Suppressor macrophage treated with lipopolysaccharide for 1 hour (primary cell): ENCODE data around the gene RPL41.

Source experiments
- DNase-seq, 3 donors: peaks; one replicate each; pipeline ENCODE4 v3.0.0-alpha.2; 2020 to 2022

Gene RPL41

DNA sequence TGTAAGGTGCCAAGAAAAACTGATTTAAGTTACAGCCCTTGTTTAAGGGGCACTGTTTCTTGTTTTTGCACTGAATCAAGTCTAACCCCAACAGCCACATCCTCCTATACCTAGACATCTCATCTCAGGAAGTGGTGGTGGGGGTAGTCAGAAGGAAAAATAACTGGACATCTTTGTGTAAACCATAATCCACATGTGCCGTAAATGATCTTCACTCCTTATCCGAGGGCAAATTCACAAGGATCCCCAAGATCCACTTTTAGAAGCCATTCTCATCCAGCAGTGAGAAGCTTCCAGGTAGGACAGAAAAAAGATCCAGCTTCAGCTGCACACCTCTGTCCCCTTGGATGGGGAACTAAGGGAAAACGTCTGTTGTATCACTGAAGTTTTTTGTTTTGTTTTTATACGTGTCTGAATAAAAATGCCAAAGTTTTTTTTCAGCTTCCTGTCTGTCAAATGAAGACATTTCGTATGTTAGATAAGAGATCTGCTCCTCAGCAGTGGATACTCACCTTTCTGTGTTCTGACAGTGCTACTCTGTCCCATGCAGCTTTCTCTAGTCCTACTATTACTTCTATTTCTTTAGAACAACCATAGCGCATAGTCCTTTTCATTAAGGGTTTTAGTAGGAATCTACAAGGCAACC lies 13.2 kb upstream of the RPL41 start:
- no peak for DNase-seq

DNA sequence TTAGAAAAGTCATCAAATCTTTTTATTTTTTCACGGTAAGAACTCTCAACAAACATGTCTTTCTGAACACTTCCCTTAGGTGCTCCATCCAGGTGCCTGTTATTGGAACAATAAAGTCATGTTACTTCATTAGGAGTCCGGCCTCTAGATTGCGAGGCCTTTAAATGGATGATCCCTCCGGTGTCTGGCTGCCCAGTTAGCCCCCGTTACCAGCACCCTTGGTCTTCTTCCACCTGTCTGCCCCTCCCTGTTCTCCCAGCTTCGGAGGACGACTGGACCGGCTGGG lies 12.7 kb upstream of the RPL41 start:
- no peak for DNase-seq

DNA sequence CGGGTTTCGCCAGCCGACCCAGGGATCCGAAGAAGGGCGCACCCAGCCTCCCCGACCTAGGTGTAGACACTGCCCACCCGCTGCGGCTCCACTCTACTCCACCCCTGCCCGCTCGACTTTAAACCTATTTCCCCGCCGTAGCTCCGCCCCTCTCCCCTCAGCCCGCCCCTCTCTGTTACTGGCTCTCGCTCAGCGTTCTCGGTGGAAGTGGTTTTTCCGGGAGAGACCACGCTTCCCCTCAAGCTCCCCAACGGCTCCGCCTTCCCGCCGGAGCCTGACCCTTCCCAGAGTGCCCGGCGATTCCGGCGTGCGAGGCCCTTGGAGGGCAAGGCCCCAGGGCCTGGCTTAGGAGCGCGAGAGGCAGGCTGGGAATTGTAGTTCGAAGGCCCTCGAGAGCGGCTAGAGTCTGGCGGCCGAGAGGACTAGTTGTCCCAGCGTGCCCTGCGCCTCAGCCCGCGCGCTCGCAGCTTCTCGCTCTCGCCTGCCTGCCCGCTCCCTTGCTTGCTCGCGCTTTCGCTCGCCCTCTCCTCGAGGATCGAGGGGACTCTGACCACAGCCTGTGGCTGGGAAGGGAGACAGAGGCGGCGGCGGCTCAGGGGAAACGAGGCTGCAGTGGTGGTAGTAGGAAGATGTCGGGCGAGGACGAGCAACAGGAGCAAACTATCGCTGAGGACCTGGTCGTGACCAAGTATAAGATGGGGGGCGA lies 12.2 kb upstream of the RPL41 start, which contains the start of gene PA2G4:
TSS of gene PA2G4 (plus strand) at position 451 of the 706 bp plus-strand sequence. CDS start at position 630, 179 bp downstream.
- DNase-seq: peak; percentile 99 to 100 (median 100)

DNA sequence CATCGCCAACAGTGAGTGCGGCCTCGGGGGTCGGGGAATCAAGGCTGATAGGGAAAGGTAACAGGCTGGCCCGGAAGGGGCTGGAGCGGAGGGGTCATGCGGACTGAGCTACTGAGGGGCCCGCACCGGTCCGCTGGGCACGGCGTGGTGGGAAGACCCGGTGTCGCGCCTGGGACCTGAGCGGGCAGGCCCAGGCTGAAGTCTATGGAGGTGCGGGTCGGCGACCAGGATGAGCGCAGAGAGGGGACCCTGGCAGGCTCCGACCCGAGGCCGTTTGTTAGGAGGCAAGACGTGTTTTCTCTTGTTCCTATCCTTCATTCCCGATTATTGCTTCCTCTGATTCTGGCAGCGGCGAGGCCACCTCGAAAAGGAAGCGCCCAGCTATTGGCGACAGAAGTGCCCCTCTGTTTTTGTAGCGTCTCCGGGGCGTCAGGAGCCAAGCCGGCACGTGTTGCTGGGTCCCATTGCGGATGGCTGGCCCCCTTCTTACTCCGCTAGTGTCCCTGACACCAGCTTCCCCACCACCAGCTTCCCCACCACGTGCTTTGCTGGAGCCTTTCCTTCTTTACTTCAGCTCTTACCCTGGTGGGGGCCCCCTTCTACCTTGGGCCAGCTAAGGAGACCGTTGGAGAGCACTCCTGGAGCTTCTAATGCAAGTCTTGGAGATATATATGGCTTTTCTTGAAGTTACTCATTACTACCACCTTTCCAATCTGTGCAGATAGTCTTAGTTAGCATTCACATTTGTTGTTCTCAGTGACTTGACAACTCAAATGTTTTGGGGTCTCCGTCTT lies 11.4 kb upstream of the RPL41 start:
- peak; percentile 32 to 48 (median 37) for DNase-seq

DNA sequence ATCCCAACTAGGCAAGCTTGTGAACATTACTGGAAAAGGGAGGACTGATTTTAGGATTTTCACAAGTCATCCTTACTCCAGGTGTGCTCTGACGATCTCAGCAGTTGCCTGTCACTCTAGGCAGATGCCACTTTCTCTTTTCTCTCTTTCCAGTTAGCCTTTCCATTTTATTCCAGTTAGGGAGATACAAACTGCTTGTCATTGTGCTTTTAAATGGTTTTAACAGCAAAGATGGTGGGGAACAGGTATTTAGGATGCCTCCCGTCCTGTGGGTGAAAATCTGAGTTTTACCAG lies 10.9 kb upstream of the RPL41 start:
- no peak for DNase-seq

DNA sequence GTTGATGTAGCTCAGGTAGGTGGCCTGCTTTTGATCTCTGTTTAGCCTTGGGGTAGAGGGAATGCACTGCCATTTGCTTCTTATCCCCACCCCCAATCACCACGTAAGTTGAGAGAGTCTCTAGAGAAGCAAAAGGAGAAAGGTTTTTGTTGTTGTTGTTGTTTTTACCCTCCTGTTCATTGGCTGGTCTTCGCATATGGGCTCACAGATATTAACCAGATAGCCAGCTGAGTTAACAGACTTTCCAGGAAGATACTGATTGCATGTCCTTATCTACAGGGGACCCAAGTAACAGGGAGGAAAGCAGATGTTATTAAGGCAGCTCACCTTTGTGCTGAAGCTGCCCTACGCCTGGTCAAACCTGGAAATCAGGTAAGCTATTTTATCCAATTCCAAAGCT lies 9.2 kb upstream of the RPL41 start:
- DNase-seq: no peak

DNA sequence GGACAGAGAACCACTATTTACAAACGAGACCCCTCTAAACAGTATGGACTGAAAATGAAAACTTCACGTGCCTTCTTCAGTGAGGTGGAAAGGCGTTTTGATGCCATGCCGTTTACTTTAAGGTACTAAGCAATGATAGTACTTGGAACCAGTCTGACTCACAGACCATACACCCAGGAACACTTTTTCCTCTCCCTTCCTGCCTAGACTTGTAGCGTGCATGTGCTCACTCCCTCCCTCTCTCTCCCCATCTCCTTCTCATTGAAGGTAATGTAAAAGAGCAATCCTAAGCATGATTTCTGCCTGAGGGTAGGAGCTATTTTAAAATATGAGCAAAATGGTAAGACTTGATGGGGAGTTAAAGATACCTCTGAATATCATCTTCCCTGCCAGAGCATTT lies 5.9 kb upstream of the RPL41 start:
- no peak for DNase-seq

DNA sequence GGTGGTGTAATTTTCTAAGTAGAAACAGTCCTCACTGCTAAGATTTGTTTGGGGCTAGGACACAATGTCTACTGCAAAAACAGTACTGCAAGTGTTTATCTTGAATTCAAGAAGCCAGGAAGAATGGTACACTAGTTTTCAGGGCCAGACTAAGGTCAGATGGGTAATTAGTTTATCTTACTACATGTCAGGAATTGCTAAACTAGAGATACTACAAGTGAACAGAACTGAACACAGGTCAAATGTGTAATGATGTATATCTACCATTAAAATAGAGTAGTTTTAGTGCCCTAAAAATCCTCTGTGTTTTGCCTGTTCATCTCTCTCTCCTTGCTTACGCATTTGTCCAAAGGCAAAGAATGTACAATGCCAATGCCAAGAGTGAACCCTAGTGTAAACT lies 2.3 kb upstream of the RPL41 start:
- DNase-seq: no peak

DNA sequence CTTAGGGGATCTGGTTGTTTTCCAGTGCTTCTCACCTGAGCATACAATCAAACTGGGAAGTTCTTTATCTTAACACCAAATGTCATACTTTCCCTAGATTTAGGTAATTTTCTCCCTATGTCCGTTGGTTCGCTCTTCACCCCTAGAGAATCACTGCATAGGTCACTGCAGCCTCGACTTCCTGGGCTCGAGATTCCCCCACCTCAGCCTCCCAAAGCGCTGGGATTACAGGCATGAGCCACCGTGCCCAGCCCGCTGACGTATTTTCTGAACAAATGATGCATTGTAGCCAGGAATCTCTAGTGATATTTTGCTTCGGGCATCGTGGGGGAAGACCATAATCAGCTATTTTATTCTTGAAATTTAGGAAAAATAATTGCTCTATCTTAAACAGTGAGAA lies 1.1 kb upstream of the RPL41 start:
- no peak for DNase-seq

DNA sequence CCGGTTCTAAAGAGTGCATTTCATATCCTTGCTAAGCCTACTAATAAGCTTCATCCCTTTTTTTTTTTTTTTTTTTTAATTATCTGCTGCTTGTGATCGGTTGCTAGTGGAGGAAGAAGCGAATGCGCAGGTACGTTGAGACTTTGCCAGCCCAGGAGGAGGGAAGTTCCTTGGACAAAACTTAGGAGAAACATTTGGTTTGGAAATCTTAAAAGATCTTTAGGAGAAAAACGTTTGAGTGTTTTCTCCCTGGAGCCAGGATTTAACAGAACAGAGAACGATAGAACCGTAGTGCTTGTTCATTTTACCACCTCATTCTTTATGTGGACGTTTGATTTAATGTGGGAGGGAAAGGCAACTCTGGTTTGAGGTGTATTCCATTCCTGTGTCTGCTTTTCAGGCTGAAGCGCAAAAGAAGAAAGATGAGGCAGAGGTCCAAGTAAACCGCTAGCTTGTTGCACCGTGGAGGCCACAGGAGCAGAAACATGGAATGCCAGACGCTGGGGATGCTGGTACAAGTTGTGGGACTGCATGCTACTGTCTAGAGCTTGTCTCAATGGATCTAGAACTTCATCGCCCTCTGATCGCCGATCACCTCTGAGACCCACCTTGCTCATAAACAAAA lies 761 bp downstream of the RPL41 start:
- peak in 2 of 3 donors; percentile 6 to 25 for DNase-seq

DNA sequence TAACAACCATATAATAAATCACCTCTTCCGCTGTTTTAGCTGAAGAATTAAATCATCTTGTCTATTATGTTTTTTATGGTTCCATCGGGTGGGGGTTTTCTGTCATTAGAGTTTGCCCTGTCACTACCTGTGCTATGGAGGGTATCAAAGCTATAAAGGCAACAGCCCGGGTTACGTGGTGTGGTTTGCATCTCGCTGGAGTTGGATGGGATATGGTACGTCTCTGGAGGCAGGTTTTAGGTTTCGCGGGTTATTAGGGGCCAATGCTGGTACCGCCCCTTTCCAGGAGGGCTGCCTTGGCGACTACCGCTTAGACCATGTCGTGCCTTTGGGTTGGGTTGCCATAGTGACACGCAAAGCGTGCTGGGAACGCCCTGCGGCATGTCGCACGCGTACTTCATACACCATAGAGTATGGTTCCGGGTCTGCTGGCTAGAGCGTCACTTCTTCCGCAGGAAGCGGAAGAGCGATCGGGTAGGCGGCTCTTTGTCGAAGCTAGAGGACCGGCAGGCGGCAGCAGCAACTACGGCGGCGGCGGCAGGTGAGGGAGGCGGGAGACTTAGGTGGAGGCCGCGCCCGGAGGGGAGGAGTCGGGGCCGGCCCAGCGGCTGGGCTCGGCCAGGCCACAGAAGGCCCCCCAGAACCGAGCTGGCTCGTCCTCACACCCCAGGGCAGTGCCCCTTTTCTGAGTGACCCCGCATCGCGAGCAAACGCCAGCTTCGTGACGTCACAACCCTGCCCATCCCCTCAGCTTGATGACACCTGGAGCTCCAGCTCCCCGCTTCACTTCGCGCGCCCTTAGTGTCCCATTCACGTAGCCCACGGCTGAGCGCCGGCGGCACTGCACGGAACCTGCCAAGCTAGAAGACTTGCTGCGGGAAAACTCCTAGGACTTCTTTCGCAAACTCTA lies 1.6 kb downstream of the RPL41 start, which contains the start of gene ZC3H10:
TSS of gene ZC3H10 (plus strand) at position 489 of the 910 bp plus-strand sequence. CDS start 2,297 bp downstream, outside the sequence.
- peak; percentile 97 to 99 (median 99) for DNase-seq

DNA sequence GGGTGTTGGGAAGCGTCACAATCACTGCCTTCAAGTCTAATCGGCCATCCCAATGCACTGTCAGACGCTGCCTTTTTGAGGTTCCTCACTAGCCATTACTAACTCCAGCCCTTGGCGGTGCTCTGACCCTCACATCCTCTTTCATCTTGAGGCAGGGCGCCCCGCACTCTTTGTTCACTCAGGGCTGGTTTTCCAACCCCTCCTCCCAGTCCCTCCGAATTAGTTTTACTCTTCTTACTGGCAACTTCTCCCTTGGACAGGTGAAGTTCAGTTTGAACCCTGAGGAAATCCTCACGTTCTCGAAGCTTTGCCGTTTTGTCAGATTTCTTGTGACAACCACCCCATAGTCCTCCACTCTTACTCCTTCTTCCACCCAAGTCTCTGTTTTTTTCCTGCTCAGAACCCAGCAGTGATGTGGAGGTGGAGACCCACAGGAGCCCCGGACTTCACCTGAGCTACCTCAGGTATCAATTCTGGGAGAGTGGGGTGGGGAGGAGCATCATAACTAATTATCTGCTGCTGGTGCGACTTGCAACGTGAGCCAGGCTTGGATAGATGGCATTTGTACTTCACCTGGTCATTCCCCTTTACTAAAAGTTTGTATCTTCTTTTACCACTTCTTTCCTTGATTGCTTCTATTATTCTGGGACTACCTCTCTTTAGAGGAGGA lies 2.4 kb downstream of the RPL41 start:
- DNase-seq: peak; percentile 55 to 65 (median 55)

DNA sequence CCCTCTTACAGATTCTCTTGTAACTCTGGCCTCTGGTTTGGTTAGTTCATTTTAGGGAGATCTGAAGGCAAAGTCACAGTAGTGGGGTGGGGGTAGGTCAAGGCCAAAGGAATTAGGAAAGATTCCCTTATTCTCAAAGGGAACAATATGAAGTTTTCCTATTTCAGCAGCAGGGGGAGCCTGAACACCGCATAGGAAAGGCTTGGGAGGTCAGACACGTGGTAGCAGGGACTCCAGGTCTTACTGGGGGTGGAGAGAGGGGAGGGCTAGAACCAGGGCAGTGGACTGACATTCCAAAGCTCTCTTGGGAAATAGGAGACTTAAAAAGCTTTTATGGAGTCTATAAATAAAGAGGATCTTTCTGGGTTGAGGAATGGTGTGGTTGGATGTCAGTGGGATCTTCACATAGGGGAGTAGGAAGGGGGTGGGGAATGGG lies 2.9 kb downstream of the RPL41 start:
- DNase-seq: peak; percentile 89 to 93 (median 90)

DNA sequence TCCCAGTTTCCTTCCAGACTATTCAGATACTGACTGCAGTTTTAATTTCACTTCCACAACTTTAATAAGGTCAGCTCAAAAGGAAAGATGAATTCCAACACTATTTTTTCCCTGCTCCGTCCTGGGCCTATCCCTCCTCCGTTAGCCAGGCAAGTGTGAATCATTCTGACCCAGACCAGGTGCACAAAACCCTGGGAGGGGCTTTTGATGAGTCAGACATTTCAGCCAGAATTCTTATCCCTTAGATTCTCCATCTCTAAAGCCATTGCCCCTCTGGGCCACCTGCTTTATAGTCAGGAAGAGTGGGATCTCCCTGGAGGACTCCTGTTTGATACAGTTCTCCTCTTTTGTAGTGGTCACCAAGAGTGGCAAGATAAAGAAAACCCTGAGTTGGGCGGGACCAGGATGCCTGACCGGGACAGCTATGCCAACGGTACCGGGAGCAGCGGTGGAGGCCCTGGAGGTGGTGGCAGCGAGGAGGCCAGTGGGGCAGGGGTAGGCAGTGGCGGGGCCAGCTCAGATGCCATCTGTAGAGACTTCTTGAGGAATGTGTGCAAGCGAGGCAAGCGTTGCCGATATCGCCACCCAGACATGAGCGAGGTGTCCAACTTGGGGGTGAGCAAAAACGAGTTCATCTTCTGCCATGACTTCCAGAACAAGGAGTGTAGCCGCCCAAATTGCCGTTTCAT lies 3.9 kb downstream of the RPL41 start:
- no peak for DNase-seq

DNA sequence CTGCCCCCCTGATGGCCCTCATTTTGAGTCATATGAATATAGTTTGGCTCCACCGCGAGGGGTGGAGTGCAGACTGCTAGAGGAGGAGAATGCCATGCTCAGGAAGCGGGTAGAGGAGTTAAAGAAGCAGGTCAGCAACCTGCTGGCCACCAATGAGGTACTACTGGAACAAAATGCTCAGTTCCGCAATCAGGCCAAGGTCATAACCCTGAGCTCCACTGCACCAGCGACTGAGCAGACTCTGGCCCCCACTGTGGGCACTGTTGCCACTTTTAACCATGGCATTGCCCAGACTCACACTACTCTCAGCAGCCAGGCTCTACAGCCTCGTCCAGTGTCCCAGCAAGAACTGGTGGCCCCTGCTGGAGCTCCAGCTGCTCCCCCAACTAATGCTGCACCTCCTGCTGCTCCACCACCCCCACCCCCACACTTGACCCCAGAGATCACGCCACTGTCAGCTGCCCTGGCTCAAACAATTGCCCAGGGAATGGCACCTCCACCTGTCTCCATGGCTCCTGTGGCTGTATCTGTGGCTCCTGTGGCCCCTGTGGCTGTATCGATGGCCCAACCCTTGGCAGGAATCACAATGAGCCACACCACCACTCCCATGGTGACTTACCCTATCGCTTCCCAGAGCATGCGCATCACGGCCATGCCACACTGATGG lies 4.9 kb downstream of the RPL41 start:
- no peak for DNase-seq

DNA sequence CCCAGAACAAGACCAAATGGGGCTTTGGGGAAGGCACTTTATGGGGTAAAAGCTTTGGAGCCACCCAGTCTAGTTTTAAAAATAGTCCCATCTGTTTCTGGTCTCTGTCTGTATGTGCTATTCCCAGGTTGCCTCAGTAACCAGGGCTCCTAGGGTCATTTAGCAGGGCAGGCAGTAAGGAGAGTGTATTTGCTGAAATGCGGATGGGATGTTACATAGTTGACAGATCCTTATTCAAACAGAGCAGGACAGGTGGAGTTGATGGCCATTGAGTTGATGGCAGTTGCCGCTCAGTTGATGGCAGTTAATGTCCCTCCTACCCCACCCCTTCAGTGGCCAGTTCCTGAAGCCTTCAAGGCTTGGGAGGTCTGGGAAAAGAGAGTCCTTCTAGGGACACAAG lies 6.2 kb downstream of the RPL41 start:
- DNase-seq: no peak

DNA sequence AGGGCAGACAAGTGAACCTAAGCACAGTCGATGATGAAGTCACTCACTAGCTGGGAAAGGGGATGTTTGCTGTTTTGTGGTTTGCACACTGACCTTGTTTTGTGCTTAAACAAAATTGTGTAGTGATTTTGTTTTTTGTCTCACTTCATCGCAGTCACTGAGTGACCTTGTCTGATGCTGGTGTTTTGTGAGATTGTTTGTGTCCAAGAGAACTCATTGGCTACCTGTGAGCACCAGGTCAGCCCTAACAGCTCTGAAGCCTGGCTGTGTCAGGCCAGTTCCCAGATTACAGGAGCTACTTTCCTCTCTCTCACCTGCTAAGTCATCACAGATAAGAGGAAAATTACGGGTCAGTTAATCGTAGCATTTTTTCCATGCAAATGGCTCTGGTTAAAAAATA lies 7.7 kb downstream of the RPL41 start:
- DNase-seq: peak in 1 of 3 donors; percentile 9

DNA sequence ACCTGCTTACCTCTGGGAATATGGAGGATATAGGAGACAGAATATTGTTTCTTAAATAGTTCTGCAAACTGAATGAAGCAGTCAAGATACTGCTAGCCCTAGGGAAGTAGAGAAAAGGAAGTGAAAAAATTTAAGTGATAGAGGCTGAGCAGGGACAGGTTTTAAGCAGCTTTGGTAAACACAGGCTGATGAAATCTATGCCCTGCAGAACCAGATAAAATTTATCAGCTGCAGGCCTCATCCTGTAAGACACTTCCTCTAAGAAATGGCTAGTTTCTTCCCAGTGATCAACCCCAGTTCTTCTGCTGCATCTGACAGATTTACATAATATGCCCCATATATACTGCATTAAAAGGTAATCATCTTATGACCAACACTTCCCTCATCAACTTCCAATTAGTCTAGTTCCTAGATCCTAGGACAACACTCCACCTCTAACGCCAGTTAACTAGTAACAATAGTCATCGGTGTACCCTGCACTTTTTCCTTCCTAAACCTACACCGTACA lies 10.4 kb downstream of the RPL41 start:
- DNase-seq: peak; percentile 36 to 58 (median 47)

DNA sequence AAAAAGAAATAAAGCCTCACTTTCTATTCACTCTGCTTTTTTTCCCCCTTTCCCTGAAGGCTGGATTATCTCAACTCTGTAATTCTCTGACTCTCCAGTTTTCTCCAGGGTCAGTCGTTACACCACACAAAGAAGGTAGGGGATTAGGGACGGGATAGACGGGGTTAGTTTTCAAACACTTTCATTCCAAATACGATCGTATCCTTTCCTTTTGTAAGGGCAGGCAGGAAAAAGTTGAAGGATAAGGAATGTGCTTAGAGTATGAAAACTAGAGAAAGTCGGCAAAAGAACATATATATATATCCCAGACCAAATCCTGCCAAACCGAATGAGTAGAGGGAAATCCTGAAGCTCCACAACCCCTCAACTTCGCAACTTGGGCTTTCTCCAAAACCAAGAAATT lies 11.1 kb downstream of the RPL41 start:
- DNase-seq: no peak
